Smooth muscle cell (in vitro differentiated cells): ENCODE data around the gene ADRA2C. TPM values are rescaled to one million over a fixed set of nuclear protein-coding genes. Genes with fewer than 3 reads are reported as not detected.

ENCODE experiments used
- polyA plus RNA-seq: library from polyadenylated mRNA; unstranded; fragments of >200 nt; fragmentation: Nextera tagmentation; extraction: Ambion mirVana; gene quantifications from 2 replicates; pipeline ENCODE4 v1.2.1, GENCODE V29; 2016
- total RNA-seq: library from RNA; depleted of rRNA; stranded (reverse); fragments of >200 nt; gene quantifications from 2 replicates; pipeline ENCODE4 v1.2.3, GENCODE V29; 2014

Gene ADRA2C
- total and polyA plus RNA-seq, 2 experiments from 2014 or later: 0.53 to 1.6 TPM

Other genes starting within 250 kb of the ADRA2C start
- gene LRPAP1, start 234.0 kb upstream of the ADRA2C start, total RNA-seq: 82.6 and 87.0 TPM in 2 replicates
- gene LRPAP1, start 234.0 kb upstream of the ADRA2C start, polyA plus RNA-seq: 277 and 293 TPM in 2 replicates